Rectal smooth muscle tissue (tissue), 1 donor: ENCODE data around the gene NPAS1.

Experiments used
- H3K27ac ChIP-seq: one replicate; pipeline ENCODE4 v1.7.0; 2013; ENCODE audit warnings: low read depth, low read length, inconsistent platforms
- H3K27me3 ChIP-seq: one replicate; pipeline ENCODE4 v1.7.0; 2013; ENCODE audit warnings: low read length; ENCODE audit not compliant: control insufficient read depth, insufficient read depth
- H3K36me3 ChIP-seq: one replicate; pipeline ENCODE4 v1.7.0; 2013; ENCODE audit warnings: low read length; ENCODE audit not compliant: control insufficient read depth, insufficient read depth
- H3K4me1 ChIP-seq: one replicate; pipeline ENCODE4 v1.7.0; 2013; ENCODE audit warnings: low read length; ENCODE audit not compliant: control insufficient read depth, insufficient read depth
- H3K4me3 ChIP-seq: one replicate; pipeline ENCODE4 v1.7.0; 2013; ENCODE audit warnings: low read length
- H3K9ac ChIP-seq: one replicate; pipeline ENCODE4 v1.7.0; 2013; ENCODE audit warnings: low read length

NPAS1 gene

DNA sequence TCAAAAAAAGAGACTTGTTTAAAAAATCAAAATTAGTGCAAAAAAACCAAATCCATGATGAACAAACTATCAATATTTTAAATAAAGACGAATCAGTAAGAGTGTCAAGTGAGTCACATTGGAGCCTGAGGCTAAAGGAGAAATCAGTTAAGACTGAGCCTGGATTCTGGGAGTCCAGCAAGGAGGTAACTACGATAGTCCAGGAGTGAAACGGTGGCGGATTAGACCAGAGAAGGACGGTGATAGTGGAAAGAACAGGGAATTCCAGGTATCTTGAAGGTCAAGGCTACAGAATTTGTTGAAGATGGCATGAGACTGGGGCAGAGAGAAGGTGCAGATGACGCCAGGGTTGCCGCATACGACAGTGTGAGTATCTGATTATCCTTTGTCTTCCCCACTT lies 7.0 kb upstream of the NPAS1 start:
- Histone ChIP-seq H3K36me3 (no peaks in the 10 kb centered on the region), H3K4me3 (no peak overlapping the region), H3K27ac (no peak overlapping the region), H3K4me1 (no peaks in the 10 kb centered on the region), H3K9ac (no peak overlapping the region), H3K27me3 (no peaks in the 10 kb centered on the region)

- no peaks in the 10 kb centered on the region for H3K27me3 ChIP-seq
- no peaks in the 10 kb centered on the region for H3K36me3 ChIP-seq
- no peaks in the 10 kb centered on the region for H3K4me1 ChIP-seq
- H3K9ac ChIP-seq, result no peak overlapping the region
- no peak overlapping the region for H3K27ac ChIP-seq
- no peak overlapping the region for H3K4me3 ChIP-seq
Measured at GRCh38 chr19:47013041-47013517, 6.6 kb upstream of the NPAS1 start.

- peaks cover 31% of the 10 kb centered on the region for H3K27me3 ChIP-seq
- no peak overlapping the region for H3K9ac ChIP-seq
- no peaks in the 10 kb centered on the region for H3K4me1 ChIP-seq
- no peaks in the 10 kb centered on the region for H3K36me3 ChIP-seq
- no peak overlapping the region for H3K4me3 ChIP-seq
- H3K27ac ChIP-seq, result no peak overlapping the region
Measured at GRCh38 chr19:47018923-47019322, 714 bp upstream of the NPAS1 start.

- Histone ChIP-seq H3K4me3 (no peak overlapping the region), H3K27me3 (peaks cover 31% of the 10 kb centered on the region)
Measured at GRCh38 chr19:47020132-47020805, 632 bp downstream of the NPAS1 start.

DNA sequence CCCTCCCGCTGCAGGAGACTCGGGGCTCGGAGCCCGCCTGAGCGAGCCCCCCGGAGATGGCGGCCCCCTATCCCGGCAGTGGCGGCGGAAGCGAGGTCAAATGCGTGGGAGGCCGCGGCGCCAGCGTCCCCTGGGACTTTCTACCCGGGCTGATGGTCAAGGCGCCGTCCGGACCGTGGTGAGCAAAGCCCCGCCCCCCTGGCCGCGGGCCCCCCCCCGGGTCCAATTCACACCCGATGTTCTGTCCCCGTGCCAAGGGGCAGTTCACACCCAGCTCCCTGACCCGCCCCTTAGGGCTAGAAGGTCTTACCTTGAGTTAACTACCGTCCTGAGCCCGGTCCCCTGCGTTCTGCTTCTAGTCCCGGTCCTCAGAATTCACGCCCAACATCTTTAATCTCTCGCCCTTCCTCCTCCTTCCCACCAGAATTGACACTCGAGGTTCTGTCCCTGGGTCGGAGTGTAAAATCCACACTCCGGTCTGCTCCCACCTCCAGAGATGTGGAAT lies 1.4 kb downstream of the NPAS1 start:
- no peaks in the 10 kb centered on the region for H3K36me3 ChIP-seq
- H3K27ac ChIP-seq, result no peak overlapping the region
- peaks cover 31% of the 10 kb centered on the region for H3K27me3 ChIP-seq
- H3K9ac ChIP-seq, result no peak overlapping the region
- H3K4me1 ChIP-seq, result no peaks in the 10 kb centered on the region
- H3K4me3 ChIP-seq, result peak overlapping the region; percentile 27

More at GRCh38 chr19:47020132-47020805, 632 bp downstream of the NPAS1 start:
- no peaks in the 10 kb centered on the region for H3K36me3 ChIP-seq
- H3K27ac ChIP-seq, result no peak overlapping the region
- no peaks in the 10 kb centered on the region for H3K4me1 ChIP-seq
- H3K9ac ChIP-seq, result no peak overlapping the region

- Histone ChIP-seq H3K27ac (no peak overlapping the region), H3K27me3 (peaks cover 35% of the 10 kb centered on the region), H3K36me3 (no peaks in the 10 kb centered on the region), H3K4me1 (no peaks in the 10 kb centered on the region), H3K4me3 (no peak overlapping the region), H3K9ac (no peak overlapping the region)
Measured at GRCh38 chr19:47021536-47022139, 2.0 kb downstream of the NPAS1 start.

DNA sequence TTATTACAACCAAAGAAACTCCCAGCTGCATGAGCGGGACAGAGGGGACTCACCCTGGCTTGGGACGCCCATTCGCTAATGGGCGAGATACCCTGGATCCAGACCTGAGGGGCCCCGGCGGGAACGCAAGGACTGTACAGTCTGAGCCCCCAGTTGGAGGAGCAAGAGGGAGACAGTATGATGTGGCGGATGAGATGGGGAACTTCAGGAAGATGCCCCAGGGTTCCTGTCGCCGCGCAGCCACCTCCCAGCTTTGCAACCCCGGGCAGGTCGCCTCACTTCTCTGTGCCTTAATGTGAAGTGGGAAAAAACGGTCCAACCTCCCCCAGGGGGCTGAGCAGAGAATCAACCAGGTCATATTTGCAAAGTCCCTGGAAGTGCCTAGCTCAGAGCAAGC lies 2.5 kb downstream of the NPAS1 start:
- Histone ChIP-seq H3K4me1 (no peaks in the 10 kb centered on the region), H3K4me3 (no peak overlapping the region), H3K27ac (no peak overlapping the region), H3K27me3 (peaks cover 35% of the 10 kb centered on the region), H3K36me3 (no peaks in the 10 kb centered on the region), H3K9ac (no peak overlapping the region)

DNA sequence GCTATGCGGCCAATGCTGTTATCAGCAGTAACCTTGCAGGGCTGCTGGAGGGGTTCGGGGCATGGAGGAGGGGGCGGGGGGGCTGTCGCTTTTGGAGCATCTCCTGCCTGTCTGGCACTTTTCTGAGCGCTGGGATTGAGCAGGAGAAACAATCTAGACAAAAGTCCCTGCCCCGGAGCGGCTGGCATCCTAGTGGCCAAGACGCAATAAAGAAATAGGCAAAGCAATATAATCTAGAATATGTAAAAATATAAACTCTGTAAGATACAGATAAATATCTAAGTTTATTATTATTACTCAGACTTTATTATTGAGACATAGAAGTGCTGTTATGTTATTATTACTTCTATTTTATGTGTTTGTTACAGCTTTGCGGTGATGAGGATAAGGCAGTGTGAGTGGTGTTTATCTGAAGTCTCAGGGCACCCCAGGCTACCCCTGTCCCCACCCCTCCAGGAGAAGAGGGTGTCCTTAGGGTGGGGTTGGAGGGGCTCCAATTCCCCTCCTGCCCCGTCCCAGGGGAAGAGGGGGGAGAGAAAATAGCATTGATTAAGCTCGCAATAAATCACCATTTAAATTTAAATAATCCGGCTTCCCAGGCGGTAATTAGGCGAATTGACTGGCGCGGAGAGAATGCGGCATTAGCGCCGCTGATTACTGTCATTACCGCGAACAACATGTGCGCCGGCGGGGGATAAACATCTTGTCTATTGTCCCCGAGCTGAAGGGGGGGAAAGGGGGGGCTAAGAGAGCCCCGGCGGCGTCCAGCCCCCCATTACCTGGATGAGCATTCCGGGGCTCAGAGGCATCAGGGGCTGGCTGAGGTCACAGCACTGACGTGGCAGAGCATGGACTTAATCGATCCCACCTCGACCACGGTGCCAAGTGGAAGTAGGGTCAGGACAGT lies 3.2 kb downstream of the NPAS1 start:
- no peak overlapping the region for H3K27ac ChIP-seq
- no peak overlapping the region for H3K9ac ChIP-seq
- H3K36me3 ChIP-seq, result no peaks in the 10 kb centered on the region
- H3K4me1 ChIP-seq, result no peaks in the 10 kb centered on the region
- H3K4me3 ChIP-seq, result no peak overlapping the region
- H3K27me3 ChIP-seq, result peaks cover 39% of the 10 kb centered on the region

- H3K9ac ChIP-seq, result no peak overlapping the region
- H3K4me1 ChIP-seq, result no peaks in the 10 kb centered on the region
- H3K36me3 ChIP-seq, result no peaks in the 10 kb centered on the region
- no peak overlapping the region for H3K27ac ChIP-seq
- no peak overlapping the region for H3K4me3 ChIP-seq
- peaks cover 43% of the 10 kb centered on the region for H3K27me3 ChIP-seq
Measured at GRCh38 chr19:47023448-47023794, 3.8 kb downstream of the NPAS1 start.

DNA sequence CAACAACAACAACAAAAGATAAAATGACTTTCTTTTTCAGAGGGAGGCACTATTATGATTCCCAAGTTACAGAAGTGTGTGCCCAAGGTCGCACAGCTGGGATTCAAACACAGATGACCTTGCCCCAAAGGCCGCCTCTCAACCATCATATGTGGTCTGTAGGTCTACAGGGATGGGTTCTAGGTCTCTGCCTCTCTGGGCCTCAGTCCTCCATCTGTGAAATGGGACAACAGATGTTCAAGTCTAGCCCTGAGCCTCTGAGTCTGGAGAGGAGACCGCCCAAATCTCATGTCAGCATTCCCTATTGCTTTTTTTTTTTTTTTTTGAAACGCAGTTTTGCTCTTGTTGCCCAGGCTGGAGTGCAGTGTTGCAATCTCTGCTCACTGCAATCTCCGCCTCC lies 4.9 kb downstream of the NPAS1 start:
- H3K36me3 ChIP-seq, result no peaks in the 10 kb centered on the region
- no peak overlapping the region for H3K4me3 ChIP-seq
- no peak overlapping the region for H3K9ac ChIP-seq
- no peak overlapping the region for H3K27ac ChIP-seq
- no peaks in the 10 kb centered on the region for H3K4me1 ChIP-seq
- peaks cover 40% of the 10 kb centered on the region for H3K27me3 ChIP-seq

DNA sequence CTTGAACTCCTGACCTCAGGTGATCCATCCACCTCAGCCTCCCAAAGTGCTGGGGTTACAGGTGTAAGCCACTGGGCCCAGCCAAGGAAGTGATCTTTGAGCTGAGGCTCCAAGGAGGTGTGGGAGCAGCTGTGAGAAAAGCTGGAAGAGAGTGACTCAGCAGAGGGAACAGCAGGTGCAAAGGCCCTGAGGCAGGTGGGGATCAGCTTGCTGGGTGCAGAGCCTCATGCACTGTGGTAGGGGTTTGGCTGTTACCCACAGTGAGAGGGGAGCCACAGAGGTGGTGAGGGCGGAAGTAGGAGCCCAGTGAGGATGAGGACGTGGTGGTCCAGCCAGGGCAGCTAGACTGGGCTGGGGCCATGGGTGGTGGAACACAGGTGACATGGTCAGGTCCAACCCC lies 6.5 kb downstream of the NPAS1 start:
- H3K27ac ChIP-seq, result no peak overlapping the region
- H3K36me3 ChIP-seq, result no peaks in the 10 kb centered on the region
- H3K4me1 ChIP-seq, result no peaks in the 10 kb centered on the region
- H3K27me3 ChIP-seq, result peaks cover 30% of the 10 kb centered on the region
- H3K9ac ChIP-seq, result no peak overlapping the region
- H3K4me3 ChIP-seq, result no peak overlapping the region

DNA sequence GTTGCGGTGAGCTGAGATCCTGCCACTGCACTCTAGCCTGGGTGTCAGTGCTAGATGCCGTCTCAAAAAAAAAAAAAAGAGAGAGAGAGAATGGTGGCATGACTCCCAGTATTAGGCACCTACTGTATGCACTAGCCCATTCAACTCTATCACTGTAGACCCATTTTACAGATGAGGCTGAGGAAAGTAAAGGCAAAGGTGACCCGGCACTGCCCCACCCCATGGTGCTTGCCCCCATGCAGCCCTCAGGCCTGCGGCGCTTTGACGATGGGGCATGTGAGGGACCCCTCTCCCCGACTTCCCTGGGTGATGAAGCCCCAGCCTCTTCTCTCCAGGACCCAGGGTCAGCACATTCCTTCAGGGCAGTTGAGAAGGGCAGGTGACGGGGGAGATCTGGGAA lies 7.3 kb downstream of the NPAS1 start:
- H3K9ac ChIP-seq, result no peak overlapping the region
- peaks cover 25% of the 10 kb centered on the region for H3K27me3 ChIP-seq

More for the DNA sequence above, 7.3 kb downstream of the NPAS1 start:
- Histone ChIP-seq H3K36me3 (no peaks in the 10 kb centered on the region), H3K4me3 (no peak overlapping the region), H3K4me1 (no peaks in the 10 kb centered on the region), H3K27ac (no peak overlapping the region)
